Esophagus squamous epithelium (tissue), 4 donors: ENCODE measurements around the gene NET1.

ENCODE experiments used
- CTCF ChIP-seq, 6 experiments: fragments of 450-650 bp in 4 of 6; fragments of 200-600 bp in 2 of 6; sonication (generic) in 2 of 6; IDR thresholded peaks; one replicate each; pipeline ENCODE4 v1.5.1; 2016 to 2019; ENCODE audit warnings: antibody characterized with exemption in 6 of 6, mild to moderate bottlenecking in 4 of 6, moderate library complexity in 4 of 6
- POLR2A ChIP-seq, 4 donors: fragments of 450-650 bp; IDR thresholded peaks; one replicate each; pipeline ENCODE4 v1.6.1; 2017; ENCODE audit warnings: antibody characterized with exemption in 4 of 4, mild to moderate bottlenecking in 4 of 4, moderate library complexity in 3 of 4

- TF ChIP-seq CTCF (IDR thresholded peaks at IDR 0.05) (no peak), POLR2A (IDR thresholded peaks at IDR 0.05) (no peak)
These were observed 93.9 kb downstream of the NET1 start for GRCh38 chr10:5506246-5506645.
